AG10803 (cell line): ENCODE results near the gene TTC23.

Source experiments
- DNase-seq: peaks from one replicate; pipeline ENCODE4 v3.0.0; 2010; ENCODE audit warnings: low read depth
- H3K4me3 ChIP-seq: 2 replicates; pipeline ENCODE4 v1.5.1; 2011; ENCODE audit warnings: mild to moderate bottlenecking, low read length, control low read depth
- CTCF ChIP-seq: conservative IDR thresholded peaks from 2 replicates; pipeline ENCODE4 v1.5.1; 2011; ENCODE audit warnings: mild to moderate bottlenecking, low read length, control low read depth, inconsistent platforms

The TTC23 gene

DNA sequence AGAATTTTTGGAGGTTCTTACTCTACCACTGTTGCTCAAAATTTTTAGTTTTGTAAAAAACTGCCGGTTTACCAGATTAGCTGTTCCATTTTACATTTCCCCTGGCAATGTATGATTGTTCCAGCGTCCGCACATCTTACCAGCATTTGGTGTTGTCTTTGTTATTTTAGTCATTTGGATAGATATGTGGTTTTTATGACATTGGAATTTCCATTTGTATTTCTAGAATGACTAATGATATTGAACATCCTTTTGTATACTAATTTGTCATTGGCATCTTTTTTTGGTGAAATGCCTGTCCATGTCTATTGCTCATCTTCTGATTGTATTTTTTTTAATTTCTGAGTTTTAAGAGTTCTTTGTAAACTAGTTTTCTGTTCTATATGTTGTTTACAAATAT is 30.4 kb upstream of the TTC23 start:
- DNase-seq, result no peak

DNA sequence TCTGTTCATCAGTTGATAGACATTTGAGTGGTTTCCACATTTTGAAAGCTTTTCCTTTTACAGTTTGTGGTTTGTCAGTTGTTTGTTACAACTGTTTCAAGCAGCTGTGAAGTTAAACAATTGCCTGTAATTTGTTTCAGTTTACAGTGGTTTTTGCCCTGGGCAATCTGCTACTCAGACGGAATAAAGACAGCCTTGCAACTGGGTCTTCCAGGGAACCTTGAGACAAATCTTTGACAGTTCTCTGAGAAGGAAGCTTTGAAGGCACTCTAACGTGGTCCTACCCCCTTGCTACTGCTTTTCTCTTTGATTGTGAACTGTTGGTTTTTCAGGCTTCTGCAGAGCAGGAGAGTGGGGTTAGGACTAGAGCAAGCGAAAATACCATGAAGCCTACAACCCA is 29.9 kb upstream of the TTC23 start:
- TF ChIP-seq CTCF, result no peak
- DNase-seq, result no peak
- no peak overlapping the region for H3K4me3 ChIP-seq

More for the DNA sequence above, 30.4 kb upstream of the TTC23 start:
- TF ChIP-seq CTCF, result no peak
- H3K4me3 ChIP-seq, result no peak overlapping the region

DNA sequence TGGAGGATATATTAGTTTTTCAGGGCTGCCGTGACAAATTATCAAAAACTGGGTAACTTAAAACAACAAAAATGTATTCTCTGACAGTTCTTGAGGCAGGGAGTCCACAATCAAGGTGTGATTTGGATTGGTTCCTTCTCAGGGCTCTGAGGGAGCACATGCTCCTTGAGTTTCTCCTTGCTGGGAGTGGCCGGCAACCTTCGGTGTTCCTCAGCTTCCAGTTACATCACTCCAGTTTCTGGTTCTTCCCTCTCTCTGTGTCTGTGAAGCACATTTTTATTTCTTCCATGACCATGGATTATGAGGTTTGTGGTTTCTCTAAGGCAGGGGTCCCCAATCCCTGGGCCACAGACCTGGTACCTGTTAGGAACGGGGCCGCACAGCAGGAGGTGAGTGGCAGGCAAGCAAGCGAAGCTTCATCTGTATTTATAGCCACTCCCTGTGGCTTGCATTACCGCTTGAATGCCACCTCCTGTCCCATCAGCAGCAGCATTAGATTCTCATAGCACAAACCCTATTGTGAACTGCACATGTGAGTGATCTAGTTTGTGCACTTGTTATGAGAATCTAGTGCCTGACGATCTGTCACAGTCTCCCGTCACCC is 26.2 kb upstream of the TTC23 start:
- no peak for DNase-seq
- TF ChIP-seq CTCF, result no peak
- no peak overlapping the region for H3K4me3 ChIP-seq

DNA sequence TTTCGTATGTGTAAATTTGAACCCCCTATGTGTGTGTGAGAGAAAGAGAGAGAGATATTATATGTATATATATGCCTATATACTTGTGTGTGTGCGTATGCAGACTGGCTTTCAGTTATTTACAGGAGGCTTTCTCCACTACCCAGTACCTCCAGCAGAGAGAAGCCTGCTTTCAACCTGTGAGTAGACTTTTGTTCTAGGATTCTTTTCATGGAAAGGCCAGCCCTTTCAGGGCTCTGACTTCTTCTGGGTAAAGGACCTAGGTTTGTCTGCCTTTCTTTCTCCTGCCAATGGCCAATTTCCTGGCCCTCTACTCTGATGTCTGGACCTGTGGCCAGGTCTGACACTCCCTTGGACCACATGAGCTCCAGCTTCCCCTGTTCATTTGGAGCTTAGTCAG is 25.7 kb upstream of the TTC23 start:
- H3K4me3 ChIP-seq, result no peak overlapping the region
- TF ChIP-seq CTCF, result no peak

GRCh38 chr15:99273801-99274200 is 24.4 kb upstream of the TTC23 start:
- DNase-seq, result no peak
- TF ChIP-seq CTCF, result no peak
- no peak overlapping the region for H3K4me3 ChIP-seq

More for the DNA sequence above, 25.7 kb upstream of the TTC23 start:
- no peak for DNase-seq

DNA sequence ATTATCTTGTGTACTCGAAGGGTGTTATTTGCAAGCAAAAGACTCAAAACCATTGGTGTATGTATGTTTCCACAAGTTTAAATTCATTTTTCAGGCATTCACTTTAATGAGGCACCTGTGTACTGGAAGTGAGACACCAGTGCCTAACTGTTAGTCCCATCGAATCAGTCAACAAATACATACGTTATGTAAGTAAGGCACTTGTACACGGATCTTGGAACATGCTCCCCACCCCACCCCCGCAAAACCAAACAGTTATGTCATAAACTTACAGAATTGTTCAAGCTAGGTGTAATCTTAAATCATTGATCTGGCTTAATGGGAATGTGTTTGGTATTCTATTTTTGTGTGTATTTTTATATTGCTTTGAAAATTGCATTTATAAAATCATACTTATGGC is 19.1 kb upstream of the TTC23 start:
- TF ChIP-seq CTCF, result no peak
- DNase-seq, result no peak
- H3K4me3 ChIP-seq, result no peak overlapping the region

DNA sequence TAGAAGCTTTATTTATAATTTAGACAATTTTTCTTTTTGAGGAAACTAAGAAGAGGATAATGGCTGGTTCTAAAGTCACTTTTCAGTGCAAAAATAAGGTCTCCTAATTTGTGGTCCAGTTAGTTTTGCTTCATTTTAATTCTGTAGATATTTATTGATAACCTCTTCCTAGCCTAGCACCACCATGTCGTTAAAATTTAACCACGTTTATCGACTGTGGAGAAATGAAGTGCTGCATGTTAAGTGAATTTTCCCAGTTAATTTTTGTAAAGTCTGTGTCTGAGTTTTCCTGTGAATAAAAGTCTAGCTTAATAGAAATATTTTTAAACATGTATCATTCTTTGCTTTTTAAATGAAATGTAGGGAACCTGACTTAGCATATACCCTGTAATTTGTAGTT is 18.6 kb upstream of the TTC23 start:
- DNase-seq, result no peak
- no peak for TF ChIP-seq CTCF
- no peak overlapping the region for H3K4me3 ChIP-seq
